D721Med (cell line): ENCODE data around the gene LCK.
A peak's percentile ranks its signal among the peaks of the same experiment; 100 is the strongest.

Source experiments
- DNase-seq: peaks from one replicate; pipeline ENCODE4 v3.0.0; 2011; ENCODE audit warnings: low spot score; ENCODE audit not compliant: insufficient read length
- FAIRE-seq: peaks from 2 replicates; lab custom pipeline; 2011; peaks lifted over from hg19 to GRCh38; lab: Jason Lieb, UNC
- CTCF ChIP-seq: IDR thresholded peaks from 2 replicates; pipeline ENCODE4 v1.5.1; 2012; ENCODE audit warnings: mild to moderate bottlenecking, control low read depth; ENCODE audit not compliant: insufficient read depth; ENCODE audit errors: missing control alignments

Gene LCK

GRCh38 chr1:32216566-32216965 lies 34.5 kb upstream of the LCK start:
- no peak for DNase-seq
- no peak for TF ChIP-seq CTCF
- no peak for FAIRE-seq

DNA sequence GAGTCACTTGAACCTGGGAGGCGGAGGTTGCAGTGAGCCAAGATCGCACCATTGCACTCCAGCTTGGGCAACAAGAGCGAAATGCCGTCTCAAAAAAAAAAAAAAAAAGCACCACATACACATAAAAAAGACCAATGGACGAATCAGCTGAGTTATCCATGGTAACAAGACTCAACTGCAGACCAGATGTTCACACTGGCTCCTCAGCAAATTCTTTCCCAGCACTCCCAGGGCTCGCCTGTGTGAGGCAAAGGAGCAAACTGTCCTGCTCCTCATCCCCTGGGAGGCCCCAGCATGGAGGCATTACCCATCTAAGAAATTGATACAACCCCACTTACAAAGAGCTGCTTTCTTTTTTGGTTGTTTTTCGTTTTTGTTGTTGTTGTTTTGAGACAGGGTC lies 32.0 kb upstream of the LCK start:
- no peak for FAIRE-seq
- no peak for DNase-seq
- TF ChIP-seq CTCF, result no peak

DNA sequence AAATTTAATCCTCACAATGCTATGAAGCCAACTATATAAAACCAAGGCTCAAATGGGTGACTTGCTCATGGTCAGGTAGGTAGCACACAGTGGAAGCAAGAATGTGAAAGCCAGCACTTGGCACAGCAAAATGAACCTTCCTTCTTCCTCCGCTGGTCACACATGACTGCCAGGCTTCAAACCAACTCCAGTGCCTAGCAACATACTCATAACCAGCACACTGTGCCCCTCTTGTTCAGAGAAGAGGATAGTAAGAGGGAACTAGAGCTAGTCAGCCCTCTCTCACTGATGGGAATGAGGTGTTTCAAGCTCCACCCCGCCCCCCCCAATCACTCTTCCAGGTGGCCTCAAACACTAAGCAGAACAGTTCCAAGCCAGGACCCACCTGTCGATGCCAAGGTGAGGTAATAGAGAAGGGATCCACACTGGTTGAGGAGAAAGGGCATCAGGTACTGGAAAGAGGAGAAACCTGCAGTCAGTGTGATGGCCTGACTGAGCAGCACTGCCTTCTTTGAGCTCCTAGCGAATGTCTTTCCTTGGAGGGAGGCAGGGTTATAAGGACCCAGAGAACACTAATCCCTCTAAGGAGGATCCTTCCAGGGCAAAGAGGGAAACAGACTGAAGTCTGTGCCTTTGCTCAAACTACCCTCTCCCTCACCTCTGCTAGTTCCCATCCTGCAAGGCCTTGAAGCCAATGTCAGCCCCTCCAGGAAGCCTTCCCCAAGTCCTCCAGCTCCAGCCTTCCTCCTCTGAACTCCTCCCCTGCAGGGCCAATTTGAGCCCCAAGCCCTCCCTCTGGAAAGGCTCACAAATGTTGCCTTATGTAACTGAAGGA lies 30.1 kb upstream of the LCK start:
- DNase-seq (no peak), FAIRE-seq (no peak)
- TF ChIP-seq CTCF, result no peak

DNA sequence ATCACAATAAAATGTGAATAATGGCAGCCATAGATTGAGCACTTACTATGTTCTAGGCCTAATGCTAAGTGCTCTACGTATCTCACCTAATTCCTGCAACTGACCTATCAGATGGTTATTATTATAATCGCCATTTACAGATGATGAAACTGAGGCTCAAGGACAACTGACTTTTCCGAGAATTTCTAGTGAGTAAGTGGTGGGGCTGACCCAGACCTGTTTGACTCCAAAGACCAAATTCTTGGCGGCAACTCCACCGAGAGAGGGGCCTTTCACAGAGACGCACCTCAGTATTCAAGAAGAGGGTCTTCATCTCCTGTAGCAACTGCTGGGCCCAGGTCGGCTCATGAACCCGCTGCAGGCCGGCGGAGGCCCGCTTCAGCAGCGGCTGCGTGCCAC lies 29.5 kb upstream of the LCK start:
- FAIRE-seq, result no peak
- DNase-seq, result no peak
- no peak for TF ChIP-seq CTCF

DNA sequence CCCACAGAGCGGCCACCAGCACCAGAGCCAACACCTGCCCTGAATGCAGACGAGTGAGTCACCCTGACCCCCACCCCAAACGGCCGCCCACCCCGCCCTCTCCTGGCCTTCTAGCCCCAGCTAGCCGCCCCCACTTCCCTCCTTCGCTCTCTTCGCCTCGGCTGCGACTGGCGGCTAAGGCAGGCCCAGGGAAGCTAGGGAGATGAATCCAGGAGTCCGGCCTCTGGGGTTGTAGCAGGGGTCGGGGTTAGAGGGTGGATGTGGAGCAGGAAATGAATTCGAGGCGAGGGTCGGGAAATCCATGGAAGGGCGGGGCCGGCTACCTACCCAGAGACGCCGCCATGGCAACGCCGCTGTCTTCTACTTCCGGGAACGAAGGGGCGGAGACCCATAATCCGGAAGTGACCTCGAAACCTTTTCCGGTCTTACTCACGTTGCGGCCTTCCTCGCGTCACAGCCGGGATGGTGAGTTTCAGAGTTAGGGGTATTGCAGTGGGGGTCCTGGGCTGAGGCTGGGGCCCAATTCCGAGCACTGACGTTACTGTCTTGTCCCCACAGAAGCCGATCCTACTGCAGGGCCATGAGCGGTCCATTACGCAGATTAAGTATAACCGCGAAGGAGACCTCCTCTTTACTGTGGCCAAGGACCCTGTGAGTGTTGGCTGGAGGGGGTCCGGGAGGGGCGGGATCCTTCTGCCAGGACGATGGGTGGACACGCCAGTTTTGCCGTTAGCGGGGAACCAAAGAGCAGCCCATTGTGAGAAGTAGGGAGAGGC lies 28.9 kb upstream of the LCK start, which contains the start of the genes EIF3I and TMEM234:
Gene EIF3I (plus strand): TSS at position 428 of the 776 bp plus-strand sequence. CDS start 35 bp downstream, at position 463.
Gene TMEM234 (minus strand): TSS at position 374 of the 776 bp plus-strand sequence. CDS start 31 bp downstream, at position 343.
- DNase-seq (peak; percentile 89), FAIRE-seq (no peak)
- no peak for TF ChIP-seq CTCF

GRCh38 chr1:32223683-32224082 lies 27.4 kb upstream of the LCK start:
- DNase-seq (no peak), FAIRE-seq (no peak)
- no peak for TF ChIP-seq CTCF
